OCI-LY7 (cell line): Measurements from ENCODE around the gene GADD45GIP1. TPM values are rescaled to one million over a fixed set of nuclear protein-coding genes. Genes with fewer than 3 reads are reported as not detected.

Experiments used
- BruUV-seq: library from RNA; stranded (reverse); fragments of 400-500 nt; replicated peaks from 2 replicates; lab custom pipeline; 2021; lab: Mats Ljungman, UMichigan
- CTCF ChIA-PET: fragments of 300-600 bp; sonication (Branson Sonifier 250); formaldehyde crosslinking; loops from one replicate; lab custom pipeline; 2022; ENCODE audit warnings: antibody characterized with exemption; ENCODE audit not compliant: unreplicated experiment; lab: Charles Lee
- POLR2A ChIA-PET: fragments of 300-600 bp; sonication (Branson Sonifier 250); formaldehyde crosslinking; loops from one replicate; lab custom pipeline; 2022; ENCODE audit warnings: antibody characterized with exemption; lab: Charles Lee
- DNase-seq: peaks from one replicate; pipeline ENCODE4 v3.0.0-alpha.2; 2015; ENCODE audit warnings: low spot score
- H2AFZ ChIP-seq: fragments of 200-600 bp; sonication (generic), shearing (Covaris generic); 2 replicates; pipeline ENCODE4 v1.6.1; 2014; ENCODE audit warnings: mild to moderate bottlenecking, antibody characterized with exemption, low read length, moderate library complexity
- H3K27ac ChIP-seq: fragments of 200-600 bp; sonication (generic); 2 replicates; pipeline ENCODE4 v1.5.1; 2014; ENCODE audit warnings: mixed run types, low read depth, mild to moderate bottlenecking, moderate library complexity, low read length, inconsistent platforms; ENCODE audit not compliant: poor library complexity, severe bottlenecking
- H3K36me3 ChIP-seq: fragments of 200-600 bp; sonication (generic); 2 replicates; pipeline ENCODE4 v1.6.1; 2014; ENCODE audit warnings: mild to moderate bottlenecking, antibody characterized with exemption, low read length, moderate library complexity, mixed read lengths; ENCODE audit not compliant: insufficient read depth
- H3K4me1 ChIP-seq: fragments of 200-600 bp; sonication (generic); 2 replicates; pipeline ENCODE4 v1.5.1; 2014; ENCODE audit warnings: mild to moderate bottlenecking, low read length; ENCODE audit not compliant: insufficient read depth, poor library complexity, severe bottlenecking
- H3K4me2 ChIP-seq: fragments of 200-600 bp; sonication (generic); 2 replicates; pipeline ENCODE4 v1.6.1; 2014; ENCODE audit warnings: mild to moderate bottlenecking, low read length
- H3K4me3 ChIP-seq: fragments of 200-600 bp; sonication (generic); 2 replicates; pipeline ENCODE4 v1.5.1; 2014; ENCODE audit warnings: mild to moderate bottlenecking, low read depth, low read length; ENCODE audit not compliant: poor library complexity, severe bottlenecking
- H3K79me2 ChIP-seq: fragments of 200-600 bp; sonication (generic); 2 replicates; pipeline ENCODE4 v1.6.1; 2016; ENCODE audit warnings: low read depth, mild to moderate bottlenecking, low read length, moderate library complexity, mixed read lengths; ENCODE audit not compliant: insufficient read depth
- H3K9me2 ChIP-seq: fragments of 200-600 bp; sonication (generic); 2 replicates; pipeline ENCODE4 v1.6.1; 2016; ENCODE audit warnings: mild to moderate bottlenecking, low read length, mixed read lengths; ENCODE audit not compliant: insufficient read depth
- H3K9me3 ChIP-seq: fragments of 200-600 bp; sonication (generic); 2 replicates; pipeline ENCODE4 v1.6.1; 2014; ENCODE audit warnings: mild to moderate bottlenecking, mixed run types, low read length, mixed read lengths
- H4K20me1 ChIP-seq: fragments of 200-600 bp; sonication (generic); 2 replicates; pipeline ENCODE4 v1.6.1; 2014; ENCODE audit warnings: mild to moderate bottlenecking, antibody characterized with exemption, low read length, moderate library complexity, mixed read lengths; ENCODE audit not compliant: insufficient read depth
- CTCF ChIP-seq: fragments of 200-600 bp; sonication (generic); conservative IDR thresholded peaks from 2 replicates; pipeline ENCODE4 v1.5.1; 2014; ENCODE audit warnings: mild to moderate bottlenecking, antibody characterized with exemption, low read length, moderate library complexity, mixed read lengths
- EZH2phosphoT487 ChIP-seq: fragments of 200-600 bp; sonication (generic); IDR thresholded peaks from 2 replicates; pipeline ENCODE4 v1.6.1; 2018; ENCODE audit warnings: low read depth, borderline replicate concordance, mild to moderate bottlenecking, mixed run types, antibody characterized with exemption, low read length, moderate library complexity, mixed read lengths
- intact Hi-C: fragments of 100-400 bp; cut with micrococcal nuclease; formaldehyde crosslinking; loops from one replicate; pipeline ENCODE4 v1.10.0; 2022; ENCODE audit not compliant: unreplicated experiment
- total RNA-seq, 2 experiments: library from RNA; depleted of rRNA in 1 of 2; stranded (reverse); fragments of >200 nt in 1 of 2; shearing (Covaris generic) in 1 of 2; gene quantifications; 2 replicates each; pipeline ENCODE4 v1.2.3, GENCODE V29; 2014 to 2022

Gene GADD45GIP1
- total RNA-seq, 2 experiments from 2014 or later: 29.5 to 32.4 TPM

- H4K20me1 ChIP-seq: no peaks in the 10 kb centered on the region
- no peaks in the 10 kb centered on the region for H3K9me2 ChIP-seq
- H3K4me1 ChIP-seq: peaks cover 38% of the 10 kb centered on the region
- BruUV-seq: no TSS peak
- DNase-seq: peak; percentile 58
- H2AFZ ChIP-seq: no peak overlapping the region
- H3K4me2 ChIP-seq: peak overlapping the region; percentile 56
- H3K27ac ChIP-seq: peak overlapping the region; percentile 84
- peaks cover 35% of the 10 kb centered on the region; the same call in 1 of the 2 replicates for H3K79me2 ChIP-seq
- CTCF ChIA-PET: no interaction called here
- POLR2A ChIA-PET: interaction anchor here (1.5 kb wide), 1 partner anchor 11 kb away, joined by 3 read pairs; no protein-coding TSS in a partner anchor
- peak overlapping the region; percentile 78 for H3K4me3 ChIP-seq
- intact Hi-C loops: no loop called here
- TF ChIP-seq CTCF (no peak), EZH2phosphoT487 (no peak)
- H3K36me3 ChIP-seq: peaks cover 57% of the 10 kb centered on the region
- H3K9me3 ChIP-seq: no peaks in the 10 kb centered on the region
Measured at GRCh38 chr19:12954612-12954962, 2.4 kb downstream of the GADD45GIP1 start.

- Histone ChIP-seq H4K20me1 (no peaks in the 10 kb centered on the region), H3K79me2 (peaks cover 35% of the 10 kb centered on the region; the same call in 1 of the 2 replicates), H3K9me3 (no peaks in the 10 kb centered on the region), H3K4me1 (peaks cover 38% of the 10 kb centered on the region), H3K9me2 (no peaks in the 10 kb centered on the region), H3K4me3 (peak overlapping the region; percentile 78), H3K36me3 (peaks cover 63% of the 10 kb centered on the region), H3K27ac (peak overlapping the region; percentile 84), H3K4me2 (peak overlapping the region; percentile 56), H2AFZ (no peak overlapping the region)
- no TSS peak for BruUV-seq
- TF ChIP-seq CTCF (no peak), EZH2phosphoT487 (no peak)
- CTCF ChIA-PET: no interaction called here
- no peak for DNase-seq
- intact Hi-C loops: no loop called here
- POLR2A ChIA-PET: interaction anchor here (1.5 kb wide), 1 partner anchor 11 kb away, joined by 3 read pairs; no protein-coding TSS in a partner anchor
Measured at GRCh38 chr19:12953799-12954611, 3.0 kb downstream of the GADD45GIP1 start.
